ENCODE measurements around the gene GALNT15. TPM values are rescaled to one million over a fixed set of nuclear protein-coding genes. Genes with fewer than 3 reads are reported as not detected.

GALNT15 gene
- total RNA-seq, 1 donor from 2014 or later = not detected

- H3K4me3 Mint-ChIP-seq = no peak overlapping the region
- intact Hi-C loops (cut with micrococcal nuclease) = no loop called here
These were observed 29.5 kb downstream of the GALNT15 start for GRCh38 chr3:16203671-16204629.

GRCh38 chr3:16204751-16205150 is 30.3 kb downstream of the GALNT15 start:
- DNase-seq (ENCODE audit: low spot score) = no peak
- no peak overlapping the region for H3K27ac Mint-ChIP-seq
- H3K9me3 Mint-ChIP-seq = no peaks in the 10 kb centered on the region
- intact Hi-C loops (cut with micrococcal nuclease) = no loop called here
- no peak overlapping the region for H3K4me3 Mint-ChIP-seq
- H3K4me1 Mint-ChIP-seq (ENCODE audit: low read depth) = peaks cover 6% of the 10 kb centered on the region
- H3K27me3 Mint-ChIP-seq (ENCODE audit: insufficient read depth) = no peaks in the 10 kb centered on the region
- H3K36me3 Mint-ChIP-seq (ENCODE audit: low read depth) = no peaks in the 10 kb centered on the region

More at GRCh38 chr3:16203671-16204629, 29.5 kb downstream of the GALNT15 start:
- Mint-ChIP-seq H3K4me1 (ENCODE audit: low read depth) (peaks cover 6% of the 10 kb centered on the region), H3K36me3 (ENCODE audit: low read depth) (no peaks in the 10 kb centered on the region), H3K9me3 (no peaks in the 10 kb centered on the region), H3K27ac (no peak overlapping the region), H3K27me3 (ENCODE audit: insufficient read depth) (no peaks in the 10 kb centered on the region)
- no peak for DNase-seq (ENCODE audit: low spot score)

- DNase-seq (ENCODE audit: low spot score) = no peak
- Mint-ChIP-seq H3K27ac (no peak overlapping the region), H3K36me3 (ENCODE audit: low read depth) (no peaks in the 10 kb centered on the region), H3K9me3 (no peaks in the 10 kb centered on the region), H3K27me3 (ENCODE audit: insufficient read depth) (no peaks in the 10 kb centered on the region), H3K4me1 (ENCODE audit: low read depth) (peaks cover 6% of the 10 kb centered on the region), H3K4me3 (no peak overlapping the region)
- intact Hi-C loops (cut with micrococcal nuclease) = no loop called here
These were observed 30.8 kb downstream of the GALNT15 start for GRCh38 chr3:16205156-16205870.

GRCh38 chr3:16207031-16207430 is 32.6 kb downstream of the GALNT15 start:
- Mint-ChIP-seq H3K4me1 (ENCODE audit: low read depth) (peaks cover 6% of the 10 kb centered on the region), H3K9me3 (no peaks in the 10 kb centered on the region), H3K27ac (no peak overlapping the region), H3K27me3 (ENCODE audit: insufficient read depth) (no peaks in the 10 kb centered on the region), H3K4me3 (no peak overlapping the region), H3K36me3 (ENCODE audit: low read depth) (no peaks in the 10 kb centered on the region)
- DNase-seq (ENCODE audit: low spot score) = no peak
- intact Hi-C loops (cut with micrococcal nuclease) = no loop called here

- H3K4me3 Mint-ChIP-seq = no peak overlapping the region
- H3K4me1 Mint-ChIP-seq (ENCODE audit: low read depth) = no peaks in the 10 kb centered on the region
- intact Hi-C loops (cut with micrococcal nuclease) = loop anchor here (5.0 kb wide), 1 partner anchor 36 kb away; no protein-coding TSS in a partner anchor
- no peaks in the 10 kb centered on the region for H3K36me3 Mint-ChIP-seq (ENCODE audit: low read depth)
- DNase-seq (ENCODE audit: low spot score) = no peak
- no peaks in the 10 kb centered on the region for H3K9me3 Mint-ChIP-seq
- H3K27ac Mint-ChIP-seq = no peak overlapping the region
- H3K27me3 Mint-ChIP-seq (ENCODE audit: insufficient read depth) = no peaks in the 10 kb centered on the region
These were observed 36.9 kb downstream of the GALNT15 start for GRCh38 chr3:16211176-16211904.

GRCh38 chr3:16214366-16214765 is 39.9 kb downstream of the GALNT15 start:
- Mint-ChIP-seq H3K9me3 (no peaks in the 10 kb centered on the region), H3K27me3 (ENCODE audit: insufficient read depth) (peaks cover 6% of the 10 kb centered on the region), H3K4me1 (ENCODE audit: low read depth) (no peaks in the 10 kb centered on the region), H3K27ac (no peak overlapping the region), H3K4me3 (no peak overlapping the region), H3K36me3 (ENCODE audit: low read depth) (no peaks in the 10 kb centered on the region)
- DNase-seq (ENCODE audit: low spot score) = no peak
- intact Hi-C loops (cut with micrococcal nuclease) = loop anchor here (5.0 kb wide), 1 partner anchor 33 kb away; no protein-coding TSS in a partner anchor

- H3K27ac Mint-ChIP-seq = no peak overlapping the region
- H3K9me3 Mint-ChIP-seq = no peaks in the 10 kb centered on the region
- H3K27me3 Mint-ChIP-seq (ENCODE audit: insufficient read depth) = peaks cover 6% of the 10 kb centered on the region
These were observed 42.0 kb downstream of the GALNT15 start for GRCh38 chr3:16216373-16216935.

GRCh38 chr3:16219777-16220176 is 45.3 kb downstream of the GALNT15 start:
- Mint-ChIP-seq H3K4me3 (no peak overlapping the region), H3K36me3 (ENCODE audit: low read depth) (no peaks in the 10 kb centered on the region), H3K9me3 (no peaks in the 10 kb centered on the region), H3K27me3 (ENCODE audit: insufficient read depth) (peaks cover 6% of the 10 kb centered on the region), H3K4me1 (ENCODE audit: low read depth) (no peaks in the 10 kb centered on the region), H3K27ac (no peak overlapping the region)
- intact Hi-C loops (cut with micrococcal nuclease) = no loop called here
- DNase-seq (ENCODE audit: low spot score) = no peak

More at GRCh38 chr3:16216373-16216935, 42.0 kb downstream of the GALNT15 start:
- Mint-ChIP-seq H3K4me3 (no peak overlapping the region), H3K4me1 (ENCODE audit: low read depth) (no peaks in the 10 kb centered on the region), H3K36me3 (ENCODE audit: low read depth) (no peaks in the 10 kb centered on the region)
- intact Hi-C loops (cut with micrococcal nuclease) = no loop called here
- no peak for DNase-seq (ENCODE audit: low spot score)

- intact Hi-C loops (cut with micrococcal nuclease) = no loop called here
- H3K27me3 Mint-ChIP-seq (ENCODE audit: insufficient read depth) = peaks cover 6% of the 10 kb centered on the region
- no peak overlapping the region for H3K27ac Mint-ChIP-seq
- H3K4me1 Mint-ChIP-seq (ENCODE audit: low read depth) = no peaks in the 10 kb centered on the region
- H3K4me3 Mint-ChIP-seq = no peak overlapping the region
- no peaks in the 10 kb centered on the region for H3K9me3 Mint-ChIP-seq
- H3K36me3 Mint-ChIP-seq (ENCODE audit: low read depth) = no peaks in the 10 kb centered on the region
- no peak for DNase-seq (ENCODE audit: low spot score)
These were observed 47.5 kb downstream of the GALNT15 start for GRCh38 chr3:16221990-16222389.

GRCh38 chr3:16222547-16222946 is 48.1 kb downstream of the GALNT15 start:
- Mint-ChIP-seq H3K4me3 (no peak overlapping the region), H3K27me3 (ENCODE audit: insufficient read depth) (peaks cover 2% of the 10 kb centered on the region)
- intact Hi-C loops (cut with micrococcal nuclease) = no loop called here

GRCh38 chr3:16224325-16224724 is 49.8 kb downstream of the GALNT15 start:
- Mint-ChIP-seq H3K27ac (no peak overlapping the region), H3K27me3 (ENCODE audit: insufficient read depth) (no peaks in the 10 kb centered on the region), H3K4me3 (no peak overlapping the region), H3K9me3 (no peaks in the 10 kb centered on the region), H3K36me3 (ENCODE audit: low read depth) (no peaks in the 10 kb centered on the region), H3K4me1 (ENCODE audit: low read depth) (no peaks in the 10 kb centered on the region)
- intact Hi-C loops (cut with micrococcal nuclease) = no loop called here
- no peak for DNase-seq (ENCODE audit: low spot score)

More at GRCh38 chr3:16222547-16222946, 48.1 kb downstream of the GALNT15 start:
- Mint-ChIP-seq H3K36me3 (ENCODE audit: low read depth) (no peaks in the 10 kb centered on the region), H3K4me1 (ENCODE audit: low read depth) (no peaks in the 10 kb centered on the region), H3K9me3 (no peaks in the 10 kb centered on the region), H3K27ac (no peak overlapping the region)
- DNase-seq (ENCODE audit: low spot score) = no peak

- intact Hi-C loops (cut with micrococcal nuclease) = no loop called here
- H3K4me1 Mint-ChIP-seq (ENCODE audit: low read depth) = no peaks in the 10 kb centered on the region
- H3K36me3 Mint-ChIP-seq (ENCODE audit: low read depth) = peaks cover 2% of the 10 kb centered on the region
- no peaks in the 10 kb centered on the region for H3K27me3 Mint-ChIP-seq (ENCODE audit: insufficient read depth)
- no peak for DNase-seq (ENCODE audit: low spot score)
- no peak overlapping the region for H3K4me3 Mint-ChIP-seq
- no peaks in the 10 kb centered on the region for H3K9me3 Mint-ChIP-seq
- H3K27ac Mint-ChIP-seq = no peak overlapping the region
These were observed 53.1 kb downstream of the GALNT15 start for GRCh38 chr3:16227566-16227965.

Data from activated T-helper 1 cell treated with anti-CD3 and anti-CD28 coated beads, Interleukin-12 subunit alpha, Interleukin-12 subunit beta, Interleukin-2, Interleukin-4 antibody, amounts not matched to agents 30 ng/mL and 10 ng/mL and 1 ng/mL, durations not matched to agents 14 hours and 24 hours and 36 hours (primary cell).